CD14-positive monocyte (primary cell): Measurements from ENCODE around the gene PLEKHN1. TPM values are rescaled to one million over a fixed set of nuclear protein-coding genes. Genes with fewer than 3 reads are reported as not detected.
A peak's percentile ranks its signal among the peaks of the same experiment; 100 is the strongest.

Source experiments
- DNase-seq, 3 donors: peaks; one replicate each; pipeline ENCODE4 v3.0.0-alpha.2; 2011 to 2022
- H2AFZ ChIP-seq: 2 replicates; pipeline ENCODE4 v1.6.0; 2012; ENCODE audit warnings: mild to moderate bottlenecking, low read depth, low read length, inconsistent platforms; ENCODE audit not compliant: insufficient read depth, poor library complexity, severe bottlenecking
- H3K27ac ChIP-seq, 2 donors: 1 replicate in 1 of 2; 2 replicates in 1 of 2; pipeline ENCODE4 v1.5.1; 2012 to 2013; ENCODE audit warnings: low read length in 2 of 2, control low read depth in 1 of 2, inconsistent platforms in 1 of 2, low read depth in 1 of 2, mild to moderate bottlenecking in 1 of 2
- H3K27me3 ChIP-seq, 2 donors: one replicate each; pipeline versions ENCODE4 v1.6.0 to v1.6.1; 2011 to 2013; ENCODE audit warnings: low read length in 2 of 2; ENCODE audit not compliant: control insufficient read depth in 2 of 2, insufficient read depth in 2 of 2
- H3K36me3 ChIP-seq, 2 donors: replicated peaks in 1 of 2; 1 replicate in 1 of 2; 2 replicates in 1 of 2; pipeline versions ENCODE4 v1.5.1 to v1.6.1; 2012 to 2013; ENCODE audit warnings: low read length in 2 of 2, control low read depth in 1 of 2, inconsistent platforms in 1 of 2, mild to moderate bottlenecking in 1 of 2; ENCODE audit not compliant: insufficient read depth in 2 of 2, control insufficient read depth in 1 of 2
- H3K4me1 ChIP-seq, 2 donors: 1 replicate in 1 of 2; 2 replicates in 1 of 2; pipeline versions ENCODE4 v1.5.1 to v1.6.1; 2012 to 2013; ENCODE audit warnings: low read length in 2 of 2, control low read depth in 1 of 2, inconsistent platforms in 1 of 2, mild to moderate bottlenecking in 1 of 2, moderate library complexity in 1 of 2; ENCODE audit not compliant: insufficient read depth in 2 of 2, control insufficient read depth in 1 of 2
- H3K4me2 ChIP-seq: replicated peaks from 2 replicates; pipeline ENCODE3; 2012; ENCODE audit warnings: low read length, moderate library complexity, mild to moderate bottlenecking; ENCODE audit not compliant: poor library complexity, severe bottlenecking; ENCODE audit errors: extremely low read depth
- H3K4me3 ChIP-seq, 3 experiments: fragments of 200-600 bp in 1 of 3; sonication (generic) in 1 of 3; replicated peaks in 1 of 3; 1 replicate in 2 of 3; 2 replicates in 1 of 3; pipeline ENCODE4 v1.5.1; 2011 to 2013; ENCODE audit warnings: low read length in 3 of 3, mild to moderate bottlenecking in 3 of 3, control low read depth in 2 of 3, low read depth in 2 of 3, inconsistent platforms in 1 of 3, moderate library complexity in 1 of 3
- H3K79me2 ChIP-seq: 2 replicates; pipeline ENCODE4 v1.6.0; 2012; ENCODE audit warnings: mild to moderate bottlenecking, control low read depth, inconsistent platforms, low read length, moderate library complexity; ENCODE audit not compliant: insufficient read depth
- H3K9ac ChIP-seq: 2 replicates; pipeline ENCODE4 v1.6.0; 2017; ENCODE audit warnings: low read length, mild to moderate bottlenecking; ENCODE audit not compliant: insufficient read depth, poor library complexity, severe bottlenecking
- H3K9me3 ChIP-seq, 2 donors: replicated peaks in 1 of 2; 1 replicate in 1 of 2; 2 replicates in 1 of 2; pipeline versions ENCODE4 v1.5.1 to v1.6.1; 2012 to 2013; ENCODE audit warnings: low read length in 2 of 2, control low read depth in 1 of 2; ENCODE audit not compliant: control insufficient read depth in 1 of 2, insufficient read depth in 1 of 2
- H4K20me1 ChIP-seq: 2 replicates; pipeline ENCODE4 v1.6.0; 2012; ENCODE audit warnings: mild to moderate bottlenecking, low read length, control low read depth, moderate library complexity; ENCODE audit not compliant: insufficient read depth
- H3K27ac Mint-ChIP-seq, 7 donors: one replicate each; pipeline ENCODE4 v1.8.0; 2020; ENCODE audit warnings: mild to moderate bottlenecking in 7 of 7, mixed read lengths in 7 of 7, moderate library complexity in 6 of 7, inconsistent platforms in 2 of 7
- H3K27me3 Mint-ChIP-seq, 3 donors: one replicate each; pipeline ENCODE4 v1.8.0; 2021 to 2022; ENCODE audit warnings: low read depth in 3 of 3, mild to moderate bottlenecking in 3 of 3, mixed read lengths in 3 of 3, moderate library complexity in 3 of 3, inconsistent platforms in 1 of 3
- H3K36me3 Mint-ChIP-seq, 2 donors: one replicate each; pipeline ENCODE4 v1.8.0; 2020; ENCODE audit warnings: mixed read lengths in 2 of 2, inconsistent platforms in 1 of 2, mild to moderate bottlenecking in 1 of 2
- H3K4me1 Mint-ChIP-seq: one replicate; pipeline ENCODE4 v1.8.0; 2020; ENCODE audit warnings: mild to moderate bottlenecking, mixed read lengths
- H3K4me3 Mint-ChIP-seq, 2 donors: one replicate each; pipeline ENCODE4 v1.8.0; 2020; ENCODE audit warnings: mild to moderate bottlenecking in 2 of 2, mixed read lengths in 2 of 2, moderate library complexity in 1 of 2
- H3K9me3 Mint-ChIP-seq, 7 donors: one replicate each; pipeline ENCODE4 v1.8.0; 2020 to 2022; ENCODE audit warnings: mixed read lengths in 7 of 7, mild to moderate bottlenecking in 6 of 7, moderate library complexity in 6 of 7, inconsistent platforms in 2 of 7
- CTCF ChIP-seq: fragments of 200-600 bp; IDR thresholded peaks from one replicate; pipeline ENCODE4 v1.8.0; 2022; ENCODE audit warnings: antibody characterized with exemption, mild to moderate bottlenecking
- WGBS: methylation state at CpG from one replicate; pipeline ENCODE4 v1.1.5; 2013; ENCODE audit warnings: missing lambda C conversion rate; ENCODE audit not compliant: insufficient coverage; 5-methylcytosine and 5-hydroxymethylcytosine counted together
- intact Hi-C, 2 donors: fragments of 100-400 bp; cut with micrococcal nuclease; formaldehyde crosslinking; loops; one replicate each; pipeline versions ENCODE4 v1.15.0 to v1.15.1; 2023
- polyA plus RNA-seq, 3 donors: library from polyadenylated mRNA; depleted of rRNA in 1 of 3; unstranded in 2 of 3; stranded (reverse) in 1 of 3; fragments of 300-500 nt in 2 of 3; fragments of >200 nt in 1 of 3; fragmentation: Illumina TruSeq in 2 of 3; gene quantifications; 1 replicate in 2 of 3; 2 replicates in 1 of 3; pipeline ENCODE4 v1.2.3, GENCODE V29; 2012 to 2021

The PLEKHN1 gene
- polyA plus RNA-seq, 3 donors, result 0.21 to 1.5 (median 0.62) TPM

- Histone ChIP-seq H3K27ac (no peak within 1 kb of the TSS), H3K9me3 (peaks cover 0 to 5% of the 10 kb centered on the region in 2 donors), H3K79me2 (no peaks in the 10 kb centered on the region), H3K27me3 (peaks cover 0 to 9% of the 10 kb centered on the region in 2 donors), H3K9ac (no peak within 1 kb of the TSS), H4K20me1 (no peaks in the 10 kb centered on the region), H3K4me2 (no peak within 1 kb of the TSS), H3K4me1 (no peaks in the 10 kb centered on the region), H2AFZ (no peak within 1 kb of the TSS), H3K36me3 (no peaks in the 10 kb centered on the region), H3K4me3 (no peak within 1 kb of the TSS)
- no peak for DNase-seq
- intact Hi-C loops, result loop anchor here (5.0 to 10.0 kb wide), 2 partner anchors 80 to 83 kb away; no protein-coding TSS in a partner anchor
- 71% methylated on average over 22 of the region's 28 CpGs for whole genome bisulfite sequencing
- Mint-ChIP-seq H3K4me3 (no peak within 1 kb of the TSS), H3K4me1 (no peaks in the 10 kb centered on the region), H3K27ac (peak within 1 kb of the TSS in 1 of 7 donors; percentile 62), H3K27me3 (peaks cover 23 to 42% (median 31%) of the 10 kb centered on the region in 3 donors), H3K36me3 (no peaks in the 10 kb centered on the region), H3K9me3 (peaks cover 2 to 5% (median 4%) of the 10 kb centered on the region in 7 donors)
- no peak for TF ChIP-seq CTCF
Observed at GRCh38 chr1:981955-982558, 15.8 kb downstream of the PLEKHN1 start, which contains the start of gene PERM1. Gene PERM1, minus strand, starts transcription at chr1:982093. Its CDS starts 1,064 bp downstream, at chr1:981029.

- Histone ChIP-seq H3K4me1 (no peaks in the 10 kb centered on the region), H4K20me1 (no peaks in the 10 kb centered on the region), H3K27me3 (peaks cover 0 to 9% of the 10 kb centered on the region in 2 donors), H3K79me2 (no peaks in the 10 kb centered on the region), H3K9me3 (peaks cover 0 to 5% of the 10 kb centered on the region in 2 donors), H2AFZ (no peak overlapping the region), H3K9ac (no peak overlapping the region), H3K27ac (no peak overlapping the region), H3K36me3 (no peaks in the 10 kb centered on the region), H3K4me3 (no peak overlapping the region), H3K4me2 (no peak overlapping the region)
- intact Hi-C loops, result loop anchor here (5.0 to 10.0 kb wide), 2 partner anchors 79 to 82 kb away; no protein-coding TSS in a partner anchor
- no peaks in the 10 kb centered on the region for H3K4me1 Mint-ChIP-seq
- DNase-seq, result no peak
- H3K36me3 Mint-ChIP-seq, result no peaks in the 10 kb centered on the region
- 88% methylated on average over 36 of the region's 43 CpGs for WGBS
- peaks cover 30 to 49% (median 33%) of the 10 kb centered on the region in 3 donors for H3K27me3 Mint-ChIP-seq
- peak overlapping the region in 1 of 2 donors; percentile 59 for H3K4me3 Mint-ChIP-seq
- H3K9me3 Mint-ChIP-seq, result peaks cover 2 to 6% (median 4%) of the 10 kb centered on the region in 7 donors
- H3K27ac Mint-ChIP-seq, result no peak overlapping the region
- no peak for TF ChIP-seq CTCF
Observed at GRCh38 chr1:982765-983436, 16.6 kb downstream of the PLEKHN1 start.
